ENCODE data around the gene RPL21.

GRCh38 chr13:27270594-27271520 is 19.5 kb downstream of the RPL21 start, which contains the start of gene RASL11A:
- TF ChIP-seq EP300 (IDR thresholded peaks at IDR 0.05; ENCODE audit: borderline replicate concordance) (no peak), CREB1 (IDR thresholded peaks at IDR 0.05; ENCODE audit: low read depth) (no peak), RAD21 (IDR thresholded peaks at IDR 0.05; ENCODE audit: low read depth) (peak; percentile 19; the same call in 1 of the 2 replicates), REST (IDR thresholded peaks at IDR 0.05; ENCODE audit: low read depth) (no peak), EGR1 (IDR thresholded peaks at IDR 0.05) (no peak)

All from Ishikawa (cell line).